NCI-H510A treated with DMSO at 0.1 percent for 48 hours (cell line): ENCODE measurements around the gene ATP13A3.

Experiments used
- DNase-seq: peaks from one replicate; lab custom pipeline; 2025; lab: John Stamatoyannopoulos, UW

Gene ATP13A3

GRCh38 chr3:194475138-194475932 lies 11.5 kb downstream of the ATP13A3 start:
- DNase-seq = no peak

- no peak for DNase-seq
These were observed 12.1 kb downstream of the ATP13A3 start for GRCh38 chr3:194474675-194475074.

- peak; percentile 83 for DNase-seq
These were observed 14.4 kb downstream of the ATP13A3 start for GRCh38 chr3:194472290-194472920.

GRCh38 chr3:194471863-194472262 lies 14.9 kb downstream of the ATP13A3 start:
- no peak for DNase-seq

GRCh38 chr3:194470615-194471014 lies 16.2 kb downstream of the ATP13A3 start:
- no peak for DNase-seq

- DNase-seq = no peak
These were observed 16.8 kb downstream of the ATP13A3 start for GRCh38 chr3:194469977-194470376.

- DNase-seq = no peak
These were observed 18.7 kb downstream of the ATP13A3 start for GRCh38 chr3:194468086-194468485.

GRCh38 chr3:194466761-194467356 lies 19.9 kb downstream of the ATP13A3 start:
- DNase-seq = no peak

- no peak for DNase-seq
These were observed 20.8 kb downstream of the ATP13A3 start for GRCh38 chr3:194465920-194466570.

- DNase-seq = no peak
These were observed 21.6 kb downstream of the ATP13A3 start for GRCh38 chr3:194465246-194465645.

GRCh38 chr3:194464692-194465091 lies 22.1 kb downstream of the ATP13A3 start:
- no peak for DNase-seq

GRCh38 chr3:194462936-194463335 lies 23.9 kb downstream of the ATP13A3 start:
- no peak for DNase-seq

GRCh38 chr3:194460566-194460965 lies 26.2 kb downstream of the ATP13A3 start:
- no peak for DNase-seq

- DNase-seq = no peak
These were observed 28.7 kb downstream of the ATP13A3 start for GRCh38 chr3:194458131-194458530.

GRCh38 chr3:194455481-194455880 lies 31.3 kb downstream of the ATP13A3 start:
- DNase-seq = no peak

GRCh38 chr3:194450341-194450740 lies 36.5 kb downstream of the ATP13A3 start:
- DNase-seq = peak; percentile 93

GRCh38 chr3:194449913-194450312 lies 36.9 kb downstream of the ATP13A3 start:
- DNase-seq = peak; percentile 71

- no peak for DNase-seq
These were observed 39.1 kb downstream of the ATP13A3 start for GRCh38 chr3:194447657-194448056.

GRCh38 chr3:194447161-194447560 lies 39.6 kb downstream of the ATP13A3 start:
- DNase-seq = peak; percentile 66

- no peak for DNase-seq
These were observed 40.0 kb downstream of the ATP13A3 start for GRCh38 chr3:194446754-194447153.

- DNase-seq = peak; percentile 89
These were observed 40.6 kb downstream of the ATP13A3 start for GRCh38 chr3:194446172-194446571.

- no peak for DNase-seq
These were observed 42.9 kb downstream of the ATP13A3 start for GRCh38 chr3:194443901-194444300.

GRCh38 chr3:194440756-194441155 lies 46.0 kb downstream of the ATP13A3 start:
- no peak for DNase-seq
